Measurements from ENCODE around the gene ALX3. TPM values are rescaled to one million over a fixed set of nuclear protein-coding genes. Genes with fewer than 3 reads are reported as not detected.

ALX3 gene
- total RNA-seq: under 1 TPM in 2 of 8 experiments, not detected in 6; 0.28 to 0.31 TPM

GRCh38 chr1:110070671-110071242 lies at the start of gene ALX3:
ALX3 (minus strand) TSS chr1:110070672; CDS start chr1:110070612, 60 bp downstream.
- peak in 4 of 8 experiments; percentile 6 to 20 (median 16) for ATAC-seq (replicated peaks in 6 of 8)

GRCh38 chr1:110119843-110120242 lies 49.4 kb upstream of the ALX3 start:
- Histone ChIP-seq H3K27ac (no peak overlapping the region), H3K4me3 (no peak overlapping the region), H3K4me1 (replicated peaks in 1 of 2) (peaks cover 15 to 18% of the 10 kb centered on the region in 2 donors)
- in situ Hi-C loops (cut with MboI; ENCODE audit: low pct_unique_long_range_greater_than_20kb in 2 of 9, low sequenced_read_pairs in 9 of 9, unreplicated experiment in 9 of 9): no loop called here
- ATAC-seq (replicated peaks in 6 of 8): peak in 2 of 8 experiments; percentile 15 to 29
- WGBS, 10 experiments: 0 to 90% (median 65%) methylated on average over 1 to 3 of the region's 3 CpGs; no CpG with 5 or more reads in 2 of the 10 experiments

More at GRCh38 chr1:110070671-110071242, at the start of gene ALX3:
- in situ Hi-C loops (cut with MboI; ENCODE audit: low pct_unique_long_range_greater_than_20kb in 2 of 9, low sequenced_read_pairs in 9 of 9, unreplicated experiment in 9 of 9): loop anchor here in 1 of 9 experiments (25.0 kb wide), 1 partner anchor 392 kb away; the partner anchor contains the start of gene PROK1
- H3K4me1 ChIP-seq (replicated peaks in 1 of 2): peaks cover 0 to 3% of the 10 kb centered on the region in 2 donors
- whole genome bisulfite sequencing, 10 experiments: 20 to 83% (median 80%) methylated on average over 1 to 3 of the region's 27 CpGs; no CpG with 5 or more reads in 5 of the 10 experiments
- no peak within 1 kb of the TSS for H3K27ac ChIP-seq
- H3K4me3 ChIP-seq: no peak within 1 kb of the TSS

GRCh38 chr1:110118636-110119396 lies 48.3 kb upstream of the ALX3 start:
- WGBS, 10 experiments: 0 to 100% (median 54%) methylated on average over 1 to 7 of the region's 7 CpGs; no CpG with 5 or more reads in 1 of the 10 experiments
- H3K4me3 ChIP-seq: no peak overlapping the region
- in situ Hi-C loops (cut with MboI; ENCODE audit: low pct_unique_long_range_greater_than_20kb in 2 of 9, low sequenced_read_pairs in 9 of 9, unreplicated experiment in 9 of 9): no loop called here
- no peak overlapping the region for H3K27ac ChIP-seq
- H3K4me1 ChIP-seq (replicated peaks in 1 of 2): peaks cover 15 to 18% of the 10 kb centered on the region in 2 donors
- peak in 3 of 8 experiments; percentile 26 to 36 (median 26) for ATAC-seq (replicated peaks in 6 of 8)

- in situ Hi-C loops (cut with MboI; ENCODE audit: low pct_unique_long_range_greater_than_20kb in 2 of 9, low sequenced_read_pairs in 9 of 9, unreplicated experiment in 9 of 9): no loop called here
- Histone ChIP-seq H3K4me1 (replicated peaks in 1 of 2) (no peaks in the 10 kb centered on the region), H3K27ac (no peak overlapping the region), H3K4me3 (no peak overlapping the region)
- no peak for ATAC-seq (replicated peaks in 6 of 8)
- 0 to 85% (median 50%) methylated on average over 1 to 4 of the region's 5 CpGs; no CpG with 5 or more reads in 3 of the 10 experiments for WGBS, 10 experiments
Measured at GRCh38 chr1:110114784-110115183, 44.3 kb upstream of the ALX3 start.

GRCh38 chr1:110114173-110114572 lies 43.7 kb upstream of the ALX3 start:
- in situ Hi-C loops (cut with MboI; ENCODE audit: low pct_unique_long_range_greater_than_20kb in 2 of 9, low sequenced_read_pairs in 9 of 9, unreplicated experiment in 9 of 9): no loop called here
- H3K4me1 ChIP-seq (replicated peaks in 1 of 2): peaks cover under 1 to 2% of the 10 kb centered on the region in 2 donors
- H3K4me3 ChIP-seq: no peak overlapping the region
- WGBS, 10 experiments: 40 to 100% (median 54%) methylated on average over 1 to 4 of the region's 5 CpGs; no CpG with 5 or more reads in 5 of the 10 experiments
- peak in 1 of 8 experiments; percentile 10 for ATAC-seq (replicated peaks in 6 of 8)
- no peak overlapping the region for H3K27ac ChIP-seq

- WGBS, 10 experiments: 0 to 74% (median 57%) methylated on average over 1 to 4 of the region's 5 CpGs; no CpG with 5 or more reads in 6 of the 10 experiments
- in situ Hi-C loops (cut with MboI; ENCODE audit: low pct_unique_long_range_greater_than_20kb in 2 of 9, low sequenced_read_pairs in 9 of 9, unreplicated experiment in 9 of 9): no loop called here
- Histone ChIP-seq H3K4me3 (no peak overlapping the region), H3K4me1 (replicated peaks in 1 of 2) (peaks cover 7 to 8% of the 10 kb centered on the region in 2 donors), H3K27ac (no peak overlapping the region)
- peak in 4 of 8 experiments; percentile 12 to 36 (median 22) for ATAC-seq (replicated peaks in 6 of 8)
Measured at GRCh38 chr1:110113551-110113950, 43.1 kb upstream of the ALX3 start.

- Histone ChIP-seq H3K27ac (no peak overlapping the region), H3K4me1 (replicated peaks in 1 of 2) (peaks cover 16% of the 10 kb centered on the region in 2 donors), H3K4me3 (no peak overlapping the region)
- no peak for ATAC-seq (replicated peaks in 6 of 8)
- in situ Hi-C loops (cut with MboI; ENCODE audit: low pct_unique_long_range_greater_than_20kb in 2 of 9, low sequenced_read_pairs in 9 of 9, unreplicated experiment in 9 of 9): no loop called here
- WGBS, 10 experiments: 48 to 76% (median 66%) methylated on average over 4 to 7 of the region's 9 CpGs; no CpG with 5 or more reads in 6 of the 10 experiments
Measured at GRCh38 chr1:110112656-110113055, 42.2 kb upstream of the ALX3 start.

GRCh38 chr1:110112143-110112542 lies 41.7 kb upstream of the ALX3 start, which contains the start of gene UBL4B:
UBL4B (plus strand) TSS chr1:110112443; CDS start chr1:110112535, 92 bp downstream.
- Histone ChIP-seq H3K4me3 (no peak within 1 kb of the TSS), H3K4me1 (replicated peaks in 1 of 2) (peaks cover 16 to 18% of the 10 kb centered on the region in 2 donors), H3K27ac (no peak within 1 kb of the TSS)
- ATAC-seq (replicated peaks in 6 of 8): no peak
- 17 to 100% (median 79%) methylated on average over 1 to 4 of the region's 5 CpGs; no CpG with 5 or more reads in 3 of the 10 experiments for WGBS, 10 experiments
- in situ Hi-C loops (cut with MboI; ENCODE audit: low pct_unique_long_range_greater_than_20kb in 2 of 9, low sequenced_read_pairs in 9 of 9, unreplicated experiment in 9 of 9): no loop called here

GRCh38 chr1:110111081-110111480 lies 40.6 kb upstream of the ALX3 start:
- WGBS, 10 experiments: 60 to 85% (median 80%) methylated on average over 1 to 4 of the region's 4 CpGs; no CpG with 5 or more reads in 3 of the 10 experiments
- Histone ChIP-seq H3K4me3 (no peak overlapping the region), H3K4me1 (replicated peaks in 1 of 2) (peaks cover 16 to 18% of the 10 kb centered on the region in 2 donors), H3K27ac (no peak overlapping the region)
- in situ Hi-C loops (cut with MboI; ENCODE audit: low pct_unique_long_range_greater_than_20kb in 2 of 9, low sequenced_read_pairs in 9 of 9, unreplicated experiment in 9 of 9): no loop called here
- ATAC-seq (replicated peaks in 6 of 8): no peak

GRCh38 chr1:110107867-110108469 lies 37.5 kb upstream of the ALX3 start:
- peak in 5 of 8 experiments; percentile 18 to 59 (median 34) for ATAC-seq (replicated peaks in 6 of 8)
- 18 to 57% (median 50%) methylated on average over 1 to 6 of the region's 7 CpGs; no CpG with 5 or more reads in 1 of the 10 experiments for WGBS, 10 experiments
- H3K4me3 ChIP-seq: no peak overlapping the region
- H3K4me1 ChIP-seq (replicated peaks in 1 of 2): peaks cover 16 to 21% of the 10 kb centered on the region in 2 donors
- in situ Hi-C loops (cut with MboI; ENCODE audit: low pct_unique_long_range_greater_than_20kb in 2 of 9, low sequenced_read_pairs in 9 of 9, unreplicated experiment in 9 of 9): no loop called here
- H3K27ac ChIP-seq: no peak overlapping the region

GRCh38 chr1:110106013-110106941 lies 35.8 kb upstream of the ALX3 start:
- Histone ChIP-seq H3K4me1 (replicated peaks in 1 of 2) (peaks cover 16 to 21% of the 10 kb centered on the region in 2 donors), H3K27ac (no peak overlapping the region), H3K4me3 (no peak overlapping the region)
- ATAC-seq (replicated peaks in 6 of 8): peak; percentile 82 to 97 (median 93)
- in situ Hi-C loops (cut with MboI; ENCODE audit: low pct_unique_long_range_greater_than_20kb in 2 of 9, low sequenced_read_pairs in 9 of 9, unreplicated experiment in 9 of 9): no loop called here
- 0 to 42% (median 26%) methylated on average over 1 to 5 of the region's 8 CpGs; no CpG with 5 or more reads in 5 of the 10 experiments for WGBS, 10 experiments

GRCh38 chr1:110102081-110102480 lies 31.6 kb upstream of the ALX3 start:
- Histone ChIP-seq H3K27ac (no peak overlapping the region), H3K4me1 (replicated peaks in 1 of 2) (peaks cover 0 to 2% of the 10 kb centered on the region in 2 donors), H3K4me3 (no peak overlapping the region)
- 0 to 75% (median 48%) methylated on average over 1 to 4 of the region's 7 CpGs; no CpG with 5 or more reads in 2 of the 10 experiments for WGBS, 10 experiments
- ATAC-seq (replicated peaks in 6 of 8): no peak
- in situ Hi-C loops (cut with MboI; ENCODE audit: low pct_unique_long_range_greater_than_20kb in 2 of 9, low sequenced_read_pairs in 9 of 9, unreplicated experiment in 9 of 9): no loop called here

Measured in motor neuron (in vitro differentiated cells).